IPS DF 6.9 (cell line): ENCODE data around the gene LIPF.
"Not testable (repeated sequence)": the region's sequence is repeated elsewhere in the genome, so short reads cannot be mapped to it uniquely, and the experiment has no call there.

Source experiments
- DNase-seq: peaks from one replicate; pipeline ENCODE4 v3.0.0-alpha.2; 2013; ENCODE audit warnings: low read depth, low spot score
- H3K27ac ChIP-seq: one replicate; pipeline ENCODE4 v1.5.1; 2013; ENCODE audit warnings: low read length, control low read depth
- H3K27me3 ChIP-seq: 2 replicates; pipeline ENCODE4 v1.6.1; 2013; ENCODE audit warnings: mild to moderate bottlenecking, low read length; ENCODE audit not compliant: control insufficient read depth, insufficient read depth
- H3K36me3 ChIP-seq: 2 replicates; pipeline ENCODE4 v1.6.1; 2013; ENCODE audit warnings: low read length; ENCODE audit not compliant: control insufficient read depth, insufficient read depth
- H3K4me1 ChIP-seq: 2 replicates; pipeline ENCODE4 v1.6.1; 2013; ENCODE audit warnings: low read length; ENCODE audit not compliant: control insufficient read depth, insufficient read depth
- H3K4me3 ChIP-seq: 2 replicates; pipeline ENCODE4 v1.5.1; 2013; ENCODE audit warnings: mild to moderate bottlenecking, low read length
- H3K9me3 ChIP-seq: 2 replicates; pipeline ENCODE4 v1.6.1; 2013; ENCODE audit warnings: low read length, inconsistent platforms; ENCODE audit not compliant: control insufficient read depth, insufficient read depth
- WGBS: extraction: QIAGEN DNeasy Blood & Tissue Kit; methylation state at CpG from one replicate; pipeline ENCODE4 v1.1.7; 2013; ENCODE audit warnings: mixed read lengths, missing lambda C conversion rate; ENCODE audit not compliant: insufficient read length, insufficient coverage; 5-methylcytosine and 5-hydroxymethylcytosine counted together

The LIPF gene

DNA sequence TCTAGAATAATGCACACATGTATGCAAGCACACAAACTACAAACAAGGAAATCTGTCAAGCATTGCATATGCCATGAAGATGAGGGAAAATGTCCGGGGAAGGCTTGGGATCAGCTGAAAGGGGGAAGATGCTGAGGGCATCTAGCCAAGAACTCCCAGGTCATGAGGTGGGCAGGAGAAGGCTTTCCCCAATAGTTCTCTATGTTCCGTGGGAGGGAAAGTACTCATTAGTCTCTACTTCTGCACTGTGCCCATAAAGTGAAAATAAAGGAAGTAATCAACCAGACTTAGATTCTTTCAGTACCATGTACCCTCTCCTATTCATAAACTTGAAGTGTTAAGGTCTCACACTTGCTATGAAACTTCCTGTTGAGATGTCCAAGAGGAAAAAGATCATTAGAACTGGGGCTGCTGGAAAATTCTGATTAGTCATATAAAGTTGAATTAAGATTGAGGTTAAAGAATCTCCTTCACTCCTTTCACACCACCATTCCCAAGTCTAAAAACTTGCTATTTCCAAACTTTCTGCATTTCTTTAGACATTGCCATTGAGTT is 17.1 kb upstream of the LIPF start:
- Histone ChIP-seq H3K4me3 (no peak overlapping the region), H3K36me3 (no peaks in the 10 kb centered on the region), H3K9me3 (no peaks in the 10 kb centered on the region), H3K27ac (no peak overlapping the region), H3K4me1 (no peaks in the 10 kb centered on the region), H3K27me3 (no peaks in the 10 kb centered on the region)
- no CpG with 5 or more reads among the region's 2 CpGs for WGBS
- DNase-seq = no peak

DNA sequence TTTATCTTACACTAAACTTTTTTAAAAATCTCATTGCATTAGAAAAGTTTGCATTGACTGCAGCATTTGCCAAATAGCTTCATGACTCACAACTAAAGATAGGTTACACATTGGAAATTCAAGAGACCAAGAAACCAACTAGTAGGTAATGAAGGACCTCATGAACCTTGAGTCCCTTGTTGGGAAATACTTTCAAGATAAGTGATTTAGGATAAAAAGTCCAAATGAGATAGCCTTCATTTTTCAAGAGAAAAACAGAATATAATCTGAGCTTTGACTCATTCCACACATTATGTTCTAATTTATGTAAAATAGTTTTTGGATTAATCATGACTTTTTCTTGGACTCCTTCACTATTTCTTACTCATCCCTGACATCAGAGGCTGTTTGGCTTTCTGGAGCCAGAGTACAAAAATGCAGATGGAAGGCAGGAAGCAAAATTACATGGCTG is 13.1 kb upstream of the LIPF start:
- Histone ChIP-seq H3K27ac (no peak overlapping the region), H3K4me3 (no peak overlapping the region), H3K27me3 (no peaks in the 10 kb centered on the region), H3K9me3 (no peaks in the 10 kb centered on the region), H3K4me1 (no peaks in the 10 kb centered on the region), H3K36me3 (no peaks in the 10 kb centered on the region)
- no peak for DNase-seq

- H3K27me3 ChIP-seq = no peaks in the 10 kb centered on the region
- 100% methylated on average over 1 of the region's 2 CpGs for WGBS
- H3K4me1 ChIP-seq = no peaks in the 10 kb centered on the region
- H3K27ac ChIP-seq = no peak overlapping the region
- DNase-seq = no peak
- H3K9me3 ChIP-seq = no peaks in the 10 kb centered on the region
- H3K4me3 ChIP-seq = no peak overlapping the region
- no peaks in the 10 kb centered on the region for H3K36me3 ChIP-seq
Measured at GRCh38 chr10:88652616-88653015, 11.6 kb upstream of the LIPF start.

DNA sequence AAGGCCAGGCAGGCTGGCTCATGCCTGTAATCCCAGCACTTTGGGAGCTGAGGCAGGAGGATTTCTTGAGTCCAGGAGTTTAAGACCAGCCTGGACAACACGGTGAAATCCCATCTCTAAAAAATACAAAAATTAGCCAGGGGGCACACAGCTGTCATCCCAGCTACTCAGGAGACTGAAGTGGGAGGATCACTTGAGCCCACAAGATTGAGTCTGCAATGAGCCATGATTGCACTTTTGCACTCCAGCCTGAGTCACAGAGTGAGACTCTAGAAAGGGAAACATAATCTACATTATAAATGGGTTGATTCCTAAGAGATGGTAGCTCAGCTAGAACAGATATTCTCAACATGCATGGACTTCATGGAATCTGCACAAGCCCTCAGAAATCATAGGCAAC is 6.3 kb upstream of the LIPF start:
- DNase-seq = no peak
- Histone ChIP-seq H3K36me3 (no peaks in the 10 kb centered on the region), H3K27me3 (no peaks in the 10 kb centered on the region), H3K27ac (no peak overlapping the region), H3K4me3 (no peak overlapping the region), H3K9me3 (no peaks in the 10 kb centered on the region), H3K4me1 (no peaks in the 10 kb centered on the region)
- WGBS = no CpG with 5 or more reads among the region's 1 CpG

- H3K36me3 ChIP-seq = no peaks in the 10 kb centered on the region
- H3K27ac ChIP-seq = no peak overlapping the region
- no peaks in the 10 kb centered on the region for H3K4me1 ChIP-seq
- no CpG with 5 or more reads among the region's 3 CpGs for WGBS
- H3K4me3 ChIP-seq = no peak overlapping the region
- H3K9me3 ChIP-seq = no peaks in the 10 kb centered on the region
- no peaks in the 10 kb centered on the region for H3K27me3 ChIP-seq
- DNase-seq = no peak
Measured at GRCh38 chr10:88659725-88660597, 4.3 kb upstream of the LIPF start.

DNA sequence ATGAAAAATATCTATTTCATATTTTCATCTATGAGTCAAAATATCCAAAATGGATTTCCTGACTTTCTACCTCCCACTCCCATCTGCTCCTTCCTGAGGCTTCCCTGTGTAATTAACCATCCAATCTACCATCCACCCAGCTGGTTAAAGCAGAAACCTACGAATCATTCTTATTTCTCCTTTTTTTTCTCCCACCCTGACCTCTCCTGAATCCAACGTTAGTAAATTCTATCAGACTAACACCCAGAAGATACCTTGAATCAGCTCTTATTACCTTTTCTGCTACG is 3.7 kb upstream of the LIPF start:
- H3K36me3 ChIP-seq = no peaks in the 10 kb centered on the region
- H3K4me1 ChIP-seq = no peaks in the 10 kb centered on the region
- DNase-seq = no peak
- H3K27ac ChIP-seq = no peak overlapping the region
- no peaks in the 10 kb centered on the region for H3K27me3 ChIP-seq
- no peak overlapping the region for H3K4me3 ChIP-seq
- H3K9me3 ChIP-seq = no peaks in the 10 kb centered on the region
- no CpG with 5 or more reads among the region's 3 CpGs for WGBS

DNA sequence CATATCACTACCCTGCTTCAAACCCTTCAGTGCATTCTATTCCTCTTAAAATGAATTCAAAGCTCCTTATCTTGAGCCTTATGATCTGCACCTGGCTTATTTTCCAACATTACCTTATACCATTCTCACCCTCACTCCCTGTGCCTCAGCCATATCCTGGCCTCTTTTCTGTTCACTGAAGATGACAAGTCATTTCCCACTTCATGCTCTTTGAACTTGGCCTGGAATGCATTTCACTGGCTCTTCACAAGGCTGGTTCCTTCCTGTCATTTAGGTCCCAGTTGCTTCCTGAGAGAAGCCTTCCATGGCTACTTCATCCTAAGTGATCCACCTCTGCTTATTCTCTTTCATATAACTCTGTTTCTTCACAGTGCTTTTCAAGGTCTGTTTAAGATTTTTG is 3.2 kb upstream of the LIPF start:
- H3K36me3 ChIP-seq = no peaks in the 10 kb centered on the region
- no peak overlapping the region for H3K27ac ChIP-seq
- H3K27me3 ChIP-seq = no peaks in the 10 kb centered on the region
- H3K9me3 ChIP-seq = no peaks in the 10 kb centered on the region
- H3K4me3 ChIP-seq = no peak overlapping the region
- DNase-seq = no peak
- H3K4me1 ChIP-seq = no peaks in the 10 kb centered on the region

GRCh38 chr10:88661577-88661976 is 2.7 kb upstream of the LIPF start:
- H3K36me3 ChIP-seq = no peaks in the 10 kb centered on the region
- no peaks in the 10 kb centered on the region for H3K27me3 ChIP-seq
- H3K4me1 ChIP-seq = no peaks in the 10 kb centered on the region
- H3K4me3 ChIP-seq = no peak overlapping the region
- no peak for DNase-seq
- H3K27ac ChIP-seq = no peak overlapping the region
- H3K9me3 ChIP-seq = no peaks in the 10 kb centered on the region

DNA sequence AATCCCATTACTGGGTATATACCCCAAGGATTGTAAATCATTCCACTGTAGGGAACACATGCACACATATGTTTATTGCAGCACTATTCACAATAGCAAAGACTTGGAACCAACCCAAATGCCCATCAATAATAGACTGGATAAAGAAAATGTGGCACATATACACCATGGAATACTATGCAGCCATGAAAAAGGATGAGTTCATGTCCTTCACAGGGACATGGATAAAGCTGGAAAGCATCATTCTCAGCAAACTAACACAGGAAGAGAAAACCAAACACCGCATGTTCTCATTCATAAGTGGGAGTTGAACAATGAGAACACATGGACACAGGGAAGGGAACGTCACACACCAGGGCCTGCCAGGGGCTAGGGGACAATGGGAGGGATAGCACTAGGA is 1.1 kb upstream of the LIPF start:
- not testable (repeated sequence) for DNase-seq, H3K27me3 ChIP-seq, H3K4me3 ChIP-seq, H3K4me1 ChIP-seq, H3K9me3 ChIP-seq, H3K27ac ChIP-seq, H3K36me3 ChIP-seq
- no CpG with 5 or more reads among the region's 2 CpGs for WGBS

DNA sequence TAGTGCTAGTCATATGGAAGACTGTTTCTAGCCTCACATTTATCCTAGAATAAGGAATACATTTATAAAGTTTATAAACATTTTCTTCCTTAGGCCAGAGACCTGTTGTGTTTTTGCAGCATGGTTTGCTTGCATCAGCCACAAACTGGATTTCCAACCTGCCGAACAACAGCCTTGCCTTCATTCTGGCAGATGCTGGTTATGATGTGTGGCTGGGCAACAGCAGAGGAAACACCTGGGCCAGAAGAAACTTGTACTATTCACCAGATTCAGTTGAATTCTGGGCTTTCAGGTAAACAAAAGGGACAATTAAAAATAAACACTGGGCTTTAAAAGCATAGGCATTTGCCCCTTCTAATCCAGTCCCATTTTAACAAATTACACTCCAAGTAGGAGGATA is 4.2 kb downstream of the LIPF start:
- H3K4me1 ChIP-seq = no peaks in the 10 kb centered on the region
- no peaks in the 10 kb centered on the region for H3K9me3 ChIP-seq
- DNase-seq = no peak
- WGBS = no CpG with 5 or more reads among the region's 1 CpG
- H3K4me3 ChIP-seq = no peak overlapping the region
- H3K36me3 ChIP-seq = no peaks in the 10 kb centered on the region
- H3K27ac ChIP-seq = no peak overlapping the region
- H3K27me3 ChIP-seq = no peaks in the 10 kb centered on the region

- Histone ChIP-seq H3K27me3 (no peaks in the 10 kb centered on the region), H3K4me3 (no peak overlapping the region), H3K4me1 (no peaks in the 10 kb centered on the region), H3K36me3 (no peaks in the 10 kb centered on the region), H3K9me3 (no peaks in the 10 kb centered on the region), H3K27ac (no peak overlapping the region)
- no CpG with 5 or more reads among the region's 2 CpGs for WGBS
- DNase-seq = no peak
Measured at GRCh38 chr10:88670497-88670896, 6.3 kb downstream of the LIPF start.
